IMR-90 (cell line): ENCODE results near the gene ZNF800. TPM values are rescaled to one million over a fixed set of nuclear protein-coding genes. Genes with fewer than 3 reads are reported as not detected.

Experiments
- ATAC-seq: fragments of 200-7000 bp; cut with Tn5 transposase; 2 replicates; pipeline ENCODE4 v1.9.1; 2020; ENCODE audit warnings: low read depth, mild to moderate bottlenecking, moderate library complexity
- BruUV-seq: library from RNA; stranded (reverse); fragments of 400-500 nt; replicated peaks from 2 replicates; lab custom pipeline; 2021; lab: Mats Ljungman, UMichigan
- CTCF ChIA-PET: fragments of 300-600 bp; formaldehyde crosslinking; extraction: SDS; loops from one replicate; lab custom pipeline; 2021; ENCODE audit warnings: antibody characterized with exemption; lab: Yijun Ruan, JAX
- POLR2A ChIA-PET: fragments of 300-600 bp; sonication (Branson Sonifier 250); formaldehyde crosslinking; loops from one replicate; lab custom pipeline; 2022; ENCODE audit warnings: antibody characterized with exemption; ENCODE audit not compliant: unreplicated experiment; lab: Charles Lee
- DNase-seq: peaks from one replicate; pipeline ENCODE4 v3.0.0; 2013
- H2AFZ ChIP-seq: replicated peaks from 2 replicates; pipeline ENCODE3; 2013; ENCODE audit warnings: low read length, mild to moderate bottlenecking; ENCODE audit not compliant: poor library complexity
- H2AK5ac ChIP-seq: 2 replicates; pipeline ENCODE4 v1.6.1; 2013; ENCODE audit warnings: low read depth, low read length, inconsistent platforms
- H2AK9ac ChIP-seq: replicated peaks from 2 replicates; pipeline ENCODE3; 2013; ENCODE audit warnings: mild to moderate bottlenecking, low read depth, low read length, moderate library complexity; ENCODE audit not compliant: poor library complexity
- H2BK120ac ChIP-seq: 2 replicates; pipeline ENCODE4 v1.6.1; 2013; ENCODE audit warnings: low read depth, low read length, inconsistent platforms
- H2BK15ac ChIP-seq: 3 replicates; pipeline ENCODE4 v1.6.1; 2013; ENCODE audit warnings: low read depth, low read length, inconsistent platforms
- H2BK20ac ChIP-seq: 2 replicates; pipeline ENCODE4 v1.6.1; 2013; ENCODE audit warnings: low read depth, mild to moderate bottlenecking, inconsistent platforms, low read length, moderate library complexity
- H2BK5ac ChIP-seq: 2 replicates; pipeline ENCODE4 v1.6.1; 2013; ENCODE audit warnings: mild to moderate bottlenecking, low read depth, low read length, inconsistent platforms; ENCODE audit not compliant: poor library complexity, severe bottlenecking
- H3K14ac ChIP-seq: replicated peaks from 2 replicates; pipeline ENCODE4 v1.6.1; 2013; ENCODE audit warnings: low read depth, low read length, inconsistent platforms
- H3K18ac ChIP-seq: 2 replicates; pipeline ENCODE4 v1.6.1; 2013; ENCODE audit warnings: low read depth, low read length, control low read depth
- H3K23ac ChIP-seq: 2 replicates; pipeline ENCODE4 v1.6.1; 2013; ENCODE audit warnings: low read depth, low read length, inconsistent platforms
- H3K27ac ChIP-seq: 2 replicates; pipeline ENCODE4 v1.5.1; 2013; ENCODE audit warnings: mild to moderate bottlenecking, control low read depth, low read length; ENCODE audit not compliant: insufficient read depth
- H3K27me3 ChIP-seq: 2 replicates; pipeline ENCODE4 v1.6.1; 2013; ENCODE audit warnings: low read length; ENCODE audit not compliant: control insufficient read depth, insufficient read depth
- H3K36me3 ChIP-seq: 2 replicates; pipeline ENCODE4 v1.6.1; 2013; ENCODE audit warnings: low read length, mixed read lengths; ENCODE audit not compliant: control insufficient read depth, insufficient read depth
- H3K4ac ChIP-seq: 2 replicates; pipeline ENCODE4 v1.6.1; 2013; ENCODE audit warnings: low read depth, low read length, inconsistent platforms
- H3K4me1 ChIP-seq: 2 replicates; pipeline ENCODE4 v1.6.1; 2013; ENCODE audit warnings: low read length, mixed read lengths; ENCODE audit not compliant: control insufficient read depth, insufficient read depth
- H3K4me2 ChIP-seq: 2 replicates; pipeline ENCODE4 v1.6.1; 2013; ENCODE audit warnings: low read depth, mild to moderate bottlenecking, control low read depth, low read length, moderate library complexity
- H3K4me3 ChIP-seq: 2 replicates; pipeline ENCODE4 v1.5.1; 2013; ENCODE audit warnings: low read depth, mild to moderate bottlenecking, control low read depth, low read length, moderate library complexity; ENCODE audit not compliant: insufficient read depth
- H3K56ac ChIP-seq: 2 replicates; pipeline ENCODE4 v1.6.1; 2013; ENCODE audit warnings: low read length, inconsistent platforms; ENCODE audit not compliant: insufficient read depth; ENCODE audit errors: extremely low read depth
- H3K79me1 ChIP-seq, 2 experiments: 2 replicates each; pipeline ENCODE4 v1.6.1; 2013; ENCODE audit warnings: low read length in 2 of 2, inconsistent platforms in 1 of 2, low read depth in 1 of 2
- H3K9ac ChIP-seq: 2 replicates; pipeline ENCODE4 v1.6.1; 2013; ENCODE audit warnings: low read depth, low read length, control low read depth
- H3K9me1 ChIP-seq: 2 replicates; pipeline ENCODE4 v1.6.1; 2013; ENCODE audit warnings: low read length, inconsistent platforms; ENCODE audit not compliant: insufficient read depth
- H3K9me3 ChIP-seq: 2 replicates; pipeline ENCODE4 v1.6.1; 2013; ENCODE audit warnings: low read length; ENCODE audit not compliant: control insufficient read depth, insufficient read depth
- H4K20me1 ChIP-seq: 2 replicates; pipeline ENCODE4 v1.6.1; 2013; ENCODE audit warnings: low read length, inconsistent platforms; ENCODE audit not compliant: insufficient read depth
- H4K5ac ChIP-seq: 2 replicates; pipeline ENCODE4 v1.6.1; 2013; ENCODE audit warnings: mild to moderate bottlenecking, low read depth, low read length, control low read depth
- H4K8ac ChIP-seq, 2 experiments: 2 replicates each; pipeline ENCODE4 v1.6.1; 2013; ENCODE audit warnings: low read depth in 2 of 2, low read length in 2 of 2, control low read depth in 1 of 2, inconsistent platforms in 1 of 2
- H4K91ac ChIP-seq: 2 replicates; pipeline ENCODE4 v1.6.1; 2013; ENCODE audit warnings: low read depth, low read length, inconsistent platforms; ENCODE audit not compliant: insufficient read depth
- BHLHE40 ChIP-seq: fragments of 150-350 bp; IDR thresholded peaks from 2 replicates; pipeline ENCODE4 v1.6.1; 2016; ENCODE audit warnings: mild to moderate bottlenecking, low read depth, low read length
- CEBPB ChIP-seq: IDR thresholded peaks from 2 replicates; pipeline ENCODE4 v1.6.1; 2012; ENCODE audit warnings: low read depth, low read length, improper control_type of control experiment
- CHD1 ChIP-seq: IDR thresholded peaks from 2 replicates; pipeline ENCODE4 v1.6.1; 2012; ENCODE audit warnings: low read depth, low read length, improper control_type of control experiment
- FOS ChIP-seq: fragments of 150-350 bp; IDR thresholded peaks from 2 replicates; pipeline ENCODE4 v1.6.1; 2016; ENCODE audit warnings: low read depth, low read length
- MAFK ChIP-seq: IDR thresholded peaks from 2 replicates; pipeline ENCODE4 v1.6.1; 2012; ENCODE audit warnings: low read depth, low read length, improper control_type of control experiment
- MAZ ChIP-seq: IDR thresholded peaks from 2 replicates; pipeline ENCODE4 v1.6.1; 2012; ENCODE audit warnings: low read depth, mild to moderate bottlenecking, low read length, improper control_type of control experiment, moderate library complexity, borderline replicate concordance
- MXI1 ChIP-seq: IDR thresholded peaks from 2 replicates; pipeline ENCODE4 v1.6.1; 2012; ENCODE audit warnings: low read depth, mild to moderate bottlenecking, low read length, moderate library complexity, borderline replicate concordance
- NFE2L2 ChIP-seq: fragments of 150-350 bp; IDR thresholded peaks from 2 replicates; pipeline ENCODE4 v1.6.1; 2016; ENCODE audit warnings: low read depth, mild to moderate bottlenecking, low read length
- POLR2A ChIP-seq: IDR thresholded peaks from 2 replicates; pipeline ENCODE4 v1.6.1; 2012; ENCODE audit warnings: mild to moderate bottlenecking, low read depth, low read length
- RAD21 ChIP-seq: IDR thresholded peaks from 2 replicates; pipeline ENCODE4 v1.6.1; 2012; ENCODE audit warnings: low read length, improper control_type of control experiment
- RCOR1 ChIP-seq: IDR thresholded peaks from 2 replicates; pipeline ENCODE4 v1.6.1; 2012; ENCODE audit warnings: mild to moderate bottlenecking, low read length, improper control_type of control experiment; ENCODE audit not compliant: insufficient replicate concordance
- RFX5 ChIP-seq: IDR thresholded peaks from 2 replicates; pipeline ENCODE4 v1.8.0; 2012; ENCODE audit warnings: low read depth, mild to moderate bottlenecking, low read length, moderate library complexity
- SMC3 ChIP-seq: fragments of 150-350 bp; IDR thresholded peaks from 2 replicates; pipeline ENCODE4 v1.6.1; 2016; ENCODE audit warnings: low read depth, mild to moderate bottlenecking, antibody characterized with exemption, low read length, moderate library complexity
- WGBS, 2 experiments: methylation state at CpG; one replicate each; pipeline versions ENCODE4 v1.1.5 to v1.1.7; 2013; ENCODE audit warnings: missing lambda C conversion rate in 2 of 2; ENCODE audit not compliant: insufficient read length in 1 of 2; ENCODE audit errors: extremely low coverage in 2 of 2; 5-methylcytosine and 5-hydroxymethylcytosine counted together
- dilution Hi-C: fragments of 300-500 bp; cut with HindIII; formaldehyde crosslinking; loops from one replicate; pipeline ENCODE4 v1.14.3; 2018; ENCODE audit warnings: low sequenced_read_pairs; ENCODE audit not compliant: unreplicated experiment
- in situ Hi-C: fragments of 300-500 bp; cut with MboI; formaldehyde crosslinking; loops from 3 replicates; pipeline ENCODE4 v1.14.3; 2019; ENCODE audit warnings: low sequenced_read_pairs, inconsistent platforms, mixed read lengths
- intact Hi-C: fragments of 100-400 bp; cut with micrococcal nuclease; formaldehyde crosslinking; loops from 2 replicates; pipeline ENCODE4 v1.10.0; 2022
- polyA plus RNA-seq, 3 experiments: library from polyadenylated mRNA; depleted of rRNA; stranded (reverse); fragments of >200 nt; gene quantifications; 2 replicates each; pipeline ENCODE4 v1.2.3, GENCODE V29; 2012; ENCODE audit warnings: low replicate concordance in 1 of 3
- total RNA-seq: library from RNA; depleted of rRNA; stranded (reverse); fragments of >200 nt; gene quantifications from 2 replicates; pipeline ENCODE4 v1.2.3, GENCODE V29; 2012
- TF ChIP-seq, protein P1 (sequence below): fragments of 150-350 bp; IDR thresholded peaks from 2 replicates; pipeline ENCODE4 v1.6.1; 2016; ENCODE audit warnings: low read depth, mild to moderate bottlenecking, low read length, moderate library complexity, borderline replicate concordance
- TF ChIP-seq, protein P2 (sequence below): conservative IDR thresholded peaks from 2 replicates; pipeline ENCODE4 v1.5.1; 2012; ENCODE audit warnings: mild to moderate bottlenecking, low read depth, low read length, improper control_type of control experiment
- TF ChIP-seq, protein P3 (sequence below): fragments of 150-350 bp; IDR thresholded peaks from 2 replicates; pipeline ENCODE4 v1.6.1; 2017; ENCODE audit warnings: mild to moderate bottlenecking, antibody characterized with exemption, low read length, low read depth

The ZNF800 gene
- total and polyA plus RNA-seq, 2 of the 4 experiments (the other 2 are of a cell fraction), result 6.9 to 13.1 TPM

DNA sequence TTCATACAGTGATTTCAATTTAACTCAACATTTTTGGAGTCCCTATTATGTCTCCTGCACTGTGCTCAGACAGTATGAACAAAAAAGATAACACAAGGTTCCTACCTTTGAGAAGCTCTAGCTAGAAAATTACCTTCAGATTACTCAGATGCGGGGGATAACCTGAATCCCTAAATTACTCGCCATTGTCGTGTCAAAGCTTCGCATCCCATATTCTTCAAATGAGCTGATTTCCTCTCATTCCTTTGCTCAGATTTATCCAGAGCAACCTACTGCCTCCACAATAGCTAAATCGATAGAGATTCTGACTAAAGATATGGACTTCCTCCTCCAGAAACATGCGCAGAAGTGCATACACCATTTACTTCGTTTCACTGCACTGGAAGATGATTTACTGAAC lies 42.6 kb downstream of the ZNF800 start:
- no peak overlapping the region for H2BK120ac ChIP-seq
- ATAC-seq, result no peak
- intact Hi-C loops, result loop anchor here (2.0 to 5.0 kb wide), 3 partner anchors 42 to 857 kb away; partner anchors contain the start of gene ZNF800
- dilution Hi-C loops, result no loop called here
- H2BK20ac ChIP-seq, result no peak overlapping the region
- no peak overlapping the region for H4K8ac ChIP-seq
- H2AK5ac ChIP-seq, result no peak overlapping the region
- H2BK15ac ChIP-seq, result no peak overlapping the region
- H3K9me3 ChIP-seq, result no peaks in the 10 kb centered on the region
- H4K5ac ChIP-seq, result no peak overlapping the region
- no peaks in the 10 kb centered on the region; a peak in 1 of 4 replicates for H3K79me1 ChIP-seq
- no peak overlapping the region for H3K18ac ChIP-seq
- H4K91ac ChIP-seq, result no peak overlapping the region
- H4K20me1 ChIP-seq, result no peaks in the 10 kb centered on the region
- in situ Hi-C loops, result no loop called here
- no peaks in the 10 kb centered on the region for H3K27me3 ChIP-seq
- WGBS, 2 experiments, result 83% methylated on average over 4 of the region's 7 CpGs; no CpG with 5 or more reads in 1 of the 2 experiments
- TF ChIP-seq MXI1 (no peak), BHLHE40 (no peak), RCOR1 (no peak), RAD21 (no peak), FOS (no peak), MAFK (no peak), CEBPB (no peak), RFX5 (no peak), POLR2A (no peak), SMC3 (no peak), NFE2L2 (no peak), CHD1 (no peak), MAZ (no peak)
- TF ChIP-seq, protein P1, sequence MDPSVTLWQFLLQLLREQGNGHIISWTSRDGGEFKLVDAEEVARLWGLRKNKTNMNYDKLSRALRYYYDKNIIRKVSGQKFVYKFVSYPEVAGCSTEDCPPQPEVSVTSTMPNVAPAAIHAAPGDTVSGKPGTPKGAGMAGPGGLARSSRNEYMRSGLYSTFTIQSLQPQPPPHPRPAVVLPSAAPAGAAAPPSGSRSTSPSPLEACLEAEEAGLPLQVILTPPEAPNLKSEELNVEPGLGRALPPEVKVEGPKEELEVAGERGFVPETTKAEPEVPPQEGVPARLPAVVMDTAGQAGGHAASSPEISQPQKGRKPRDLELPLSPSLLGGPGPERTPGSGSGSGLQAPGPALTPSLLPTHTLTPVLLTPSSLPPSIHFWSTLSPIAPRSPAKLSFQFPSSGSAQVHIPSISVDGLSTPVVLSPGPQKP, result no peak
- TF ChIP-seq, protein P2, sequence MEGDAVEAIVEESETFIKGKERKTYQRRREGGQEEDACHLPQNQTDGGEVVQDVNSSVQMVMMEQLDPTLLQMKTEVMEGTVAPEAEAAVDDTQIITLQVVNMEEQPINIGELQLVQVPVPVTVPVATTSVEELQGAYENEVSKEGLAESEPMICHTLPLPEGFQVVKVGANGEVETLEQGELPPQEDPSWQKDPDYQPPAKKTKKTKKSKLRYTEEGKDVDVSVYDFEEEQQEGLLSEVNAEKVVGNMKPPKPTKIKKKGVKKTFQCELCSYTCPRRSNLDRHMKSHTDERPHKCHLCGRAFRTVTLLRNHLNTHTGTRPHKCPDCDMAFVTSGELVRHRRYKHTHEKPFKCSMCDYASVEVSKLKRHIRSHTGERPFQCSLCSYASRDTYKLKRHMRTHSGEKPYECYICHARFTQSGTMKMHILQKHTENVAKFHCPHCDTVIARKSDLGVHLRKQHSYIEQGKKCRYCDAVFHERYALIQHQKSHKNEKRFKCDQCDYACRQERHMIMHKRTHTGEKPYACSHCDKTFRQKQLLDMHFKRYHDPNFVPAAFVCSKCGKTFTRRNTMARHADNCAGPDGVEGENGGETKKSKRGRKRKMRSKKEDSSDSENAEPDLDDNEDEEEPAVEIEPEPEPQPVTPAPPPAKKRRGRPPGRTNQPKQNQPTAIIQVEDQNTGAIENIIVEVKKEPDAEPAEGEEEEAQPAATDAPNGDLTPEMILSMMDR, result no peak
- TF ChIP-seq, protein P3, sequence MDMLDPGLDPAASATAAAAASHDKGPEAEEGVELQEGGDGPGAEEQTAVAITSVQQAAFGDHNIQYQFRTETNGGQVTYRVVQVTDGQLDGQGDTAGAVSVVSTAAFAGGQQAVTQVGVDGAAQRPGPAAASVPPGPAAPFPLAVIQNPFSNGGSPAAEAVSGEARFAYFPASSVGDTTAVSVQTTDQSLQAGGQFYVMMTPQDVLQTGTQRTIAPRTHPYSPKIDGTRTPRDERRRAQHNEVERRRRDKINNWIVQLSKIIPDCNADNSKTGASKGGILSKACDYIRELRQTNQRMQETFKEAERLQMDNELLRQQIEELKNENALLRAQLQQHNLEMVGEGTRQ, result no peak
- DNase-seq, result no peak
- no TSS peak for BruUV-seq
- no peak overlapping the region for H2AFZ ChIP-seq
- no peak overlapping the region for H3K4ac ChIP-seq
- no peak overlapping the region for H3K9ac ChIP-seq
- no peak overlapping the region for H3K27ac ChIP-seq
- no peak overlapping the region for H3K4me3 ChIP-seq
- no peaks in the 10 kb centered on the region for H3K4me1 ChIP-seq
- CTCF ChIA-PET, result no interaction called here
- no peak overlapping the region for H3K23ac ChIP-seq
- peaks cover 1% of the 10 kb centered on the region; the same call in 1 of the 2 replicates for H3K36me3 ChIP-seq
- no peak overlapping the region for H3K56ac ChIP-seq
- POLR2A ChIA-PET, result no interaction called here
- no peak overlapping the region for H3K14ac ChIP-seq
- no peak overlapping the region for H3K4me2 ChIP-seq
- H3K9me1 ChIP-seq, result peaks cover 4% of the 10 kb centered on the region; the same call in 1 of the 2 replicates
- no peak overlapping the region for H2AK9ac ChIP-seq
- no peak overlapping the region for H2BK5ac ChIP-seq
